ENCODE measurements around the gene INPP5J.

DNA sequence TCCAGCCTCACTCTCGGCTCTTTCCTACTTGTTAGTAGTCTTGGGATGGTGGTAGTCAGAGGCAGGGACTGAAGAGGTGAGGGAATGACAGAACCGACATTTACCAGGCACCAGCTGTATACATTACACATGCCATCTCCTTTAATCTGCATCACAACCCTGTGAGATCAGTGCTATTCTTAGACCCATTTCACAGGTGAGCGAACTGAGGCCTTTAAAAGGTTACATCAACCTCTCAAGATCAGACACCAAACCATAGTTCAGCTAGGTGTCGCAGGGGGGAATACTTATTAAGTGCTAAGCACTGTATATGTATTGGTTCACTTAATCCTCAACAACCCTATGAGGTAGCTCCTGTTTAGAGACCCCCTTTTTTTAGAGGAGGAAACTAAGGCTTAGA, 11.9 kb downstream of the INPP5J start:
- TF ChIP-seq, protein P1, sequence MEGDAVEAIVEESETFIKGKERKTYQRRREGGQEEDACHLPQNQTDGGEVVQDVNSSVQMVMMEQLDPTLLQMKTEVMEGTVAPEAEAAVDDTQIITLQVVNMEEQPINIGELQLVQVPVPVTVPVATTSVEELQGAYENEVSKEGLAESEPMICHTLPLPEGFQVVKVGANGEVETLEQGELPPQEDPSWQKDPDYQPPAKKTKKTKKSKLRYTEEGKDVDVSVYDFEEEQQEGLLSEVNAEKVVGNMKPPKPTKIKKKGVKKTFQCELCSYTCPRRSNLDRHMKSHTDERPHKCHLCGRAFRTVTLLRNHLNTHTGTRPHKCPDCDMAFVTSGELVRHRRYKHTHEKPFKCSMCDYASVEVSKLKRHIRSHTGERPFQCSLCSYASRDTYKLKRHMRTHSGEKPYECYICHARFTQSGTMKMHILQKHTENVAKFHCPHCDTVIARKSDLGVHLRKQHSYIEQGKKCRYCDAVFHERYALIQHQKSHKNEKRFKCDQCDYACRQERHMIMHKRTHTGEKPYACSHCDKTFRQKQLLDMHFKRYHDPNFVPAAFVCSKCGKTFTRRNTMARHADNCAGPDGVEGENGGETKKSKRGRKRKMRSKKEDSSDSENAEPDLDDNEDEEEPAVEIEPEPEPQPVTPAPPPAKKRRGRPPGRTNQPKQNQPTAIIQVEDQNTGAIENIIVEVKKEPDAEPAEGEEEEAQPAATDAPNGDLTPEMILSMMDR (conservative IDR thresholded peaks at IDR 0.05 in 1 of 2, IDR thresholded peaks at IDR 0.05 in 1 of 2; ENCODE audit: extremely low read depth in 1 of 2, insufficient read depth in 1 of 2, low read depth in 1 of 2, low read length in 2 of 2): no peak
- no peak for TF ChIP-seq EZH2 (IDR thresholded peaks at IDR 0.05; ENCODE audit: borderline replicate concordance, low read length)

Data from mammary epithelial cell (primary cell).